ENCODE results near the gene SIPA1L3.

DNA sequence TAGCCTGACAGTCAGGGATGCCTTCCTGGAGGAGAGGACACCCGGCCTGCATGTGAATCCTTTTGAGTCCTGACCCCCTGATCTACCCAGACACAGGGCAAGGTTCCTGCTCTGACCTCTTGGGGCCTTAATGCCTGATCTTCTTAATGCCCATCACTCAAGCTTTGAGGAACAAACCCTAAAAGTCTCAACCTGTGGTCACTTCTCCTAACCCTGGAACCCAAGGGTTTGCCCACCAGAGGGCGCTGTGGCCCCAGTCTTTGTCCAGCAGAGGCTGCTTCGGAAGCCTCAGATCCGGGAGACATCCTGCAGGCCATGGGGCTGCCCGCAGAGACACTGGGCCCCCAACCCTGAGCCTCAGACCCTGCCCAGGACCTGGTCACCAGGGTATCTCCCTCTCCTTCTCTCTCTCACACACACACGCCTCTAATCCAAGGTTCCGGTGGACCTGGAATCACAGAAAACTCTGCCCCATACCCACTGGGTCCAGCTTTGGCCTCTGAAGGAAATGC is 326.8 kb downstream of the SIPA1L3 start:
- TF ChIP-seq NFIC (IDR thresholded peaks at IDR 0.05) (no peak), ZBTB7A (IDR thresholded peaks at IDR 0.05; ENCODE audit: low read depth) (no peak), FOXM1 (IDR thresholded peaks at IDR 0.05; ENCODE audit: borderline replicate concordance, low read depth) (no peak), YY1 (IDR thresholded peaks at IDR 0.05; ENCODE audit: low read depth) (no peak), CREB1 (IDR thresholded peaks at IDR 0.05; ENCODE audit: low read depth) (no peak), EGR1 (IDR thresholded peaks at IDR 0.05) (no peak), TAF1 (IDR thresholded peaks at IDR 0.05; ENCODE audit: low read depth) (no peak)
- TF ChIP-seq, protein P1, sequence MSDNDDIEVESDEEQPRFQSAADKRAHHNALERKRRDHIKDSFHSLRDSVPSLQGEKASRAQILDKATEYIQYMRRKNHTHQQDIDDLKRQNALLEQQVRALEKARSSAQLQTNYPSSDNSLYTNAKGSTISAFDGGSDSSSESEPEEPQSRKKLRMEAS (IDR thresholded peaks at IDR 0.05) = no peak
- TF ChIP-seq, protein P2, sequence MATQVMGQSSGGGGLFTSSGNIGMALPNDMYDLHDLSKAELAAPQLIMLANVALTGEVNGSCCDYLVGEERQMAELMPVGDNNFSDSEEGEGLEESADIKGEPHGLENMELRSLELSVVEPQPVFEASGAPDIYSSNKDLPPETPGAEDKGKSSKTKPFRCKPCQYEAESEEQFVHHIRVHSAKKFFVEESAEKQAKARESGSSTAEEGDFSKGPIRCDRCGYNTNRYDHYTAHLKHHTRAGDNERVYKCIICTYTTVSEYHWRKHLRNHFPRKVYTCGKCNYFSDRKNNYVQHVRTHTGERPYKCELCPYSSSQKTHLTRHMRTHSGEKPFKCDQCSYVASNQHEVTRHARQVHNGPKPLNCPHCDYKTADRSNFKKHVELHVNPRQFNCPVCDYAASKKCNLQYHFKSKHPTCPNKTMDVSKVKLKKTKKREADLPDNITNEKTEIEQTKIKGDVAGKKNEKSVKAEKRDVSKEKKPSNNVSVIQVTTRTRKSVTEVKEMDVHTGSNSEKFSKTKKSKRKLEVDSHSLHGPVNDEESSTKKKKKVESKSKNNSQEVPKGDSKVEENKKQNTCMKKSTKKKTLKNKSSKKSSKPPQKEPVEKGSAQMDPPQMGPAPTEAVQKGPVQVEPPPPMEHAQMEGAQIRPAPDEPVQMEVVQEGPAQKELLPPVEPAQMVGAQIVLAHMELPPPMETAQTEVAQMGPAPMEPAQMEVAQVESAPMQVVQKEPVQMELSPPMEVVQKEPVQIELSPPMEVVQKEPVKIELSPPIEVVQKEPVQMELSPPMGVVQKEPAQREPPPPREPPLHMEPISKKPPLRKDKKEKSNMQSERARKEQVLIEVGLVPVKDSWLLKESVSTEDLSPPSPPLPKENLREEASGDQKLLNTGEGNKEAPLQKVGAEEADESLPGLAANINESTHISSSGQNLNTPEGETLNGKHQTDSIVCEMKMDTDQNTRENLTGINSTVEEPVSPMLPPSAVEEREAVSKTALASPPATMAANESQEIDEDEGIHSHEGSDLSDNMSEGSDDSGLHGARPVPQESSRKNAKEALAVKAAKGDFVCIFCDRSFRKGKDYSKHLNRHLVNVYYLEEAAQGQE (IDR thresholded peaks at IDR 0.05; ENCODE audit: low read depth) = no peak

Data from Ishikawa (cell line).